Measurements from ENCODE around the gene MFN1.

GRCh38 chr3:179438841-179439240 is 91.3 kb downstream of the MFN1 start:
- TF ChIP-seq, protein P1, sequence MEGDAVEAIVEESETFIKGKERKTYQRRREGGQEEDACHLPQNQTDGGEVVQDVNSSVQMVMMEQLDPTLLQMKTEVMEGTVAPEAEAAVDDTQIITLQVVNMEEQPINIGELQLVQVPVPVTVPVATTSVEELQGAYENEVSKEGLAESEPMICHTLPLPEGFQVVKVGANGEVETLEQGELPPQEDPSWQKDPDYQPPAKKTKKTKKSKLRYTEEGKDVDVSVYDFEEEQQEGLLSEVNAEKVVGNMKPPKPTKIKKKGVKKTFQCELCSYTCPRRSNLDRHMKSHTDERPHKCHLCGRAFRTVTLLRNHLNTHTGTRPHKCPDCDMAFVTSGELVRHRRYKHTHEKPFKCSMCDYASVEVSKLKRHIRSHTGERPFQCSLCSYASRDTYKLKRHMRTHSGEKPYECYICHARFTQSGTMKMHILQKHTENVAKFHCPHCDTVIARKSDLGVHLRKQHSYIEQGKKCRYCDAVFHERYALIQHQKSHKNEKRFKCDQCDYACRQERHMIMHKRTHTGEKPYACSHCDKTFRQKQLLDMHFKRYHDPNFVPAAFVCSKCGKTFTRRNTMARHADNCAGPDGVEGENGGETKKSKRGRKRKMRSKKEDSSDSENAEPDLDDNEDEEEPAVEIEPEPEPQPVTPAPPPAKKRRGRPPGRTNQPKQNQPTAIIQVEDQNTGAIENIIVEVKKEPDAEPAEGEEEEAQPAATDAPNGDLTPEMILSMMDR (IDR thresholded peaks at IDR 0.05; ENCODE audit: borderline replicate concordance, extremely low read depth, low read length, poor library complexity, severe bottlenecking) = no peak
- TF ChIP-seq EZH2 (IDR thresholded peaks at IDR 0.05; ENCODE audit: borderline replicate concordance, low read depth, low read length, severe bottlenecking) = no peak

Data from DND-41 (cell line).